Panc1 (cell line): ENCODE data around the gene NME8. TPM values are rescaled to one million over a fixed set of nuclear protein-coding genes. Genes with fewer than 3 reads are reported as not detected.

ENCODE experiments used
- ATAC-seq: fragments of 200-7000 bp; cut with Tn5 transposase; 2 replicates; pipeline ENCODE4 v1.9.1; 2020; ENCODE audit warnings: mild to moderate bottlenecking, moderate library complexity
- BruUV-seq: library from RNA; stranded (reverse); fragments of 400-500 nt; replicated peaks from 2 replicates; lab custom pipeline; 2021; lab: Mats Ljungman, UMichigan
- CTCF ChIA-PET: fragments of 300-600 bp; sonication (Branson Sonifier 250); formaldehyde crosslinking; loops from one replicate; lab custom pipeline; 2022; ENCODE audit warnings: antibody characterized with exemption; lab: Charles Lee
- POLR2A ChIA-PET: fragments of 300-600 bp; sonication (Branson Sonifier 250); formaldehyde crosslinking; loops from one replicate; lab custom pipeline; 2022; ENCODE audit warnings: antibody characterized with exemption; lab: Charles Lee
- DNase-seq: peaks from one replicate; pipeline ENCODE4 v3.0.0-alpha.2; 2010; ENCODE audit warnings: low read depth, low spot score
- H3K27ac ChIP-seq: 2 replicates; pipeline ENCODE4 v1.5.1; 2011; ENCODE audit warnings: mild to moderate bottlenecking, low read length, inconsistent platforms
- H3K27me3 ChIP-seq: fragments of 200-500 bp; sonication (Bioruptor generic); 2 replicates; pipeline ENCODE4 v1.6.0; 2014; ENCODE audit warnings: low read length, inconsistent platforms; ENCODE audit not compliant: control insufficient read depth, insufficient read depth
- H3K36me3 ChIP-seq: fragments of 200-500 bp; sonication (Bioruptor generic); 2 replicates; pipeline ENCODE4 v1.5.1; 2014; ENCODE audit warnings: inconsistent platforms, mild to moderate bottlenecking, low read length, moderate library complexity; ENCODE audit not compliant: control insufficient read depth, insufficient read depth
- H3K4me1 ChIP-seq: 2 replicates; pipeline ENCODE4 v1.5.1; 2011; ENCODE audit warnings: inconsistent platforms, mild to moderate bottlenecking, low read length, moderate library complexity; ENCODE audit not compliant: control insufficient read depth, insufficient read depth
- H3K4me3 ChIP-seq, 2 experiments: 2 replicates each; pipeline ENCODE4 v1.5.1; 2011 to 2012; ENCODE audit warnings: low read depth in 2 of 2, low read length in 2 of 2, mild to moderate bottlenecking in 2 of 2, inconsistent platforms in 1 of 2, moderate library complexity in 1 of 2
- H3K9me3 ChIP-seq: fragments of 200-500 bp; sonication (Bioruptor generic); 2 replicates; pipeline ENCODE4 v1.5.1; 2014; ENCODE audit warnings: low read depth, mild to moderate bottlenecking, inconsistent platforms, low read length, moderate library complexity; ENCODE audit not compliant: control insufficient read depth, insufficient read depth
- TCF7L2 ChIP-seq: IDR thresholded peaks from 2 replicates; pipeline ENCODE4 v1.6.1; 2011; ENCODE audit warnings: mild to moderate bottlenecking, low read depth, low read length, inconsistent platforms
- in situ Hi-C: cut with HindIII; loops from 2 replicates; pipeline ENCODE4 v1.10.0; 2016; ENCODE audit warnings: low sequenced_read_pairs, low pct_unique_long_range_greater_than_20kb
- intact Hi-C: fragments of 100-400 bp; cut with micrococcal nuclease; formaldehyde crosslinking; loops from one replicate; pipeline ENCODE4 v1.10.0; 2022; ENCODE audit not compliant: unreplicated experiment
- total RNA-seq: library from RNA; stranded (reverse); gene quantifications from one replicate; pipeline ENCODE4 v1.2.1, GENCODE V29; 2021; ENCODE audit not compliant: unreplicated experiment
- TF ChIP-seq, protein P1 (sequence below), 2 experiments: IDR thresholded peaks; 2 replicates each; pipeline ENCODE4 v1.6.1; 2011 to 2012; ENCODE audit warnings: low read depth in 2 of 2, control low read depth in 1 of 2, low read length in 1 of 2, mild to moderate bottlenecking in 1 of 2, moderate library complexity in 1 of 2; ENCODE audit not compliant: insufficient read depth in 1 of 2
- TF ChIP-seq, protein P2 (sequence below): fragments of 450-650 bp; IDR thresholded peaks from 2 replicates; pipeline ENCODE4 v1.5.1; 2017; ENCODE audit warnings: mild to moderate bottlenecking

The NME8 gene
- total RNA-seq, 1 experiment from 2014 or later = not detected

DNA sequence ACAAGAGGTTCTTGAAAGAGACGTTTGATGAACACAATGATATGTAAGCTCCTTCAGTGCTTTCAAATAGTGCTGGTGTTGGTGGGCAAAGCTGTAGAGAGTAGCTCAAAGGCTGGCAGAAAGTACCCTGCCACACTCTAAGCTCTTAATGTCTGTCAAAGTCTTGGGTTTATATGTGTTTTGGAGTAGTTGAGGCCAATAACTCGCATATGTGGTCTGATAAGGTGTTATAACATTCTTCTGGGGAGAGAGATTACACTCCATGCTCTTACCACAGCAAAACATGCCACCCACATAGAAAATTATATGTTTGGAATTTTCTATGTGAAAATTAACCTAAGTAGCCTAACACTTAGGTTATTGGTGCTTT is 30.8 kb upstream of the NME8 start:
- no peak overlapping the region for H3K27ac ChIP-seq
- H3K27me3 ChIP-seq = no peaks in the 10 kb centered on the region
- intact Hi-C loops = no loop called here
- H3K4me1 ChIP-seq = no peaks in the 10 kb centered on the region
- TF ChIP-seq, protein P1, sequence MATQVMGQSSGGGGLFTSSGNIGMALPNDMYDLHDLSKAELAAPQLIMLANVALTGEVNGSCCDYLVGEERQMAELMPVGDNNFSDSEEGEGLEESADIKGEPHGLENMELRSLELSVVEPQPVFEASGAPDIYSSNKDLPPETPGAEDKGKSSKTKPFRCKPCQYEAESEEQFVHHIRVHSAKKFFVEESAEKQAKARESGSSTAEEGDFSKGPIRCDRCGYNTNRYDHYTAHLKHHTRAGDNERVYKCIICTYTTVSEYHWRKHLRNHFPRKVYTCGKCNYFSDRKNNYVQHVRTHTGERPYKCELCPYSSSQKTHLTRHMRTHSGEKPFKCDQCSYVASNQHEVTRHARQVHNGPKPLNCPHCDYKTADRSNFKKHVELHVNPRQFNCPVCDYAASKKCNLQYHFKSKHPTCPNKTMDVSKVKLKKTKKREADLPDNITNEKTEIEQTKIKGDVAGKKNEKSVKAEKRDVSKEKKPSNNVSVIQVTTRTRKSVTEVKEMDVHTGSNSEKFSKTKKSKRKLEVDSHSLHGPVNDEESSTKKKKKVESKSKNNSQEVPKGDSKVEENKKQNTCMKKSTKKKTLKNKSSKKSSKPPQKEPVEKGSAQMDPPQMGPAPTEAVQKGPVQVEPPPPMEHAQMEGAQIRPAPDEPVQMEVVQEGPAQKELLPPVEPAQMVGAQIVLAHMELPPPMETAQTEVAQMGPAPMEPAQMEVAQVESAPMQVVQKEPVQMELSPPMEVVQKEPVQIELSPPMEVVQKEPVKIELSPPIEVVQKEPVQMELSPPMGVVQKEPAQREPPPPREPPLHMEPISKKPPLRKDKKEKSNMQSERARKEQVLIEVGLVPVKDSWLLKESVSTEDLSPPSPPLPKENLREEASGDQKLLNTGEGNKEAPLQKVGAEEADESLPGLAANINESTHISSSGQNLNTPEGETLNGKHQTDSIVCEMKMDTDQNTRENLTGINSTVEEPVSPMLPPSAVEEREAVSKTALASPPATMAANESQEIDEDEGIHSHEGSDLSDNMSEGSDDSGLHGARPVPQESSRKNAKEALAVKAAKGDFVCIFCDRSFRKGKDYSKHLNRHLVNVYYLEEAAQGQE (IDR thresholded peaks at IDR 0.05; ENCODE audit: insufficient read depth in 1 of 2, low read depth in 2 of 2, low read length in 1 of 2) = no peak
- no peak overlapping the region for H3K4me3 ChIP-seq
- BruUV-seq = no TSS peak
- peaks cover 7% of the 10 kb centered on the region; the same call in 1 of the 2 replicates for H3K9me3 ChIP-seq
- in situ Hi-C loops = no loop called here
- ChIA-PET CTCF (no interaction called here), POLR2A (no interaction called here)
- DNase-seq (no peak), ATAC-seq (no peak)
- no peaks in the 10 kb centered on the region for H3K36me3 ChIP-seq

DNA sequence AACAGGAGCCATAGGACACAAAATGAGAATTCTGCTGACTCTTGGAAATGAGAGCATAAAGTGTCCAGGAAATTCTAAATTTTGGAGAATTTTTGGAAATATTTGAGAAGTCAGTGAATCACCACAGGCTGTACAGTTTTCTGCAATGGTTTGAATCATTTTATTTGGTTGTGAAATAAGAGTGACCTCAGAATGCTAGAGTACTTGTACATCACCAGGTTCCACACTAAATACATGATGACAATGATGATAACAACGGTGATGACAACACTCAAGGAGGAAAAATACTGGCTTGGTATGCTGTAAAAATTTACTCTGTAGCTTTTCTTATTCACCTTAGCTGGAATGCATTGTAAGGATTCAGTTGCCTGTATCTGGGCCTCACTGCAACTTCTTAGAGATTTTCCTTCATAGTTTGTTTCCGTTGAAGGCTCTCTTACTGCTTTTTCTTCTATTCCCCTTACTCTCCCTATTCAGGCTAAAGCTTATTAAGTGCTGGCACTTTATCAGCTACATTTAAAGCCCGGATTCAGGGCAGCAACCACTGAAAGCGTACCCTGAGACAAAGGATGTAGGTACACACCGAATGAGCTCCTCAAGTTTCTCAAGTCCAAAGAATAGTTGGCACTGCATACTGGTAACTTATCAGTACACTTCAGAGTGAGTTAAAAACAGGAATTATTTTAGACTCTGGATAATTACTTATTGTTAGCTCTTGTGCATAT is 30.2 kb upstream of the NME8 start:
- no peak for ATAC-seq
- in situ Hi-C loops = no loop called here
- Histone ChIP-seq H3K36me3 (no peaks in the 10 kb centered on the region), H3K27me3 (no peaks in the 10 kb centered on the region), H3K9me3 (peaks cover 7% of the 10 kb centered on the region; the same call in 1 of the 2 replicates), H3K4me3 (no peak overlapping the region), H3K4me1 (no peaks in the 10 kb centered on the region), H3K27ac (no peak overlapping the region)
- DNase-seq = no peak
- POLR2A ChIA-PET = no interaction called here
- TF ChIP-seq TCF7L2 = no peak
- TF ChIP-seq, protein P2, sequence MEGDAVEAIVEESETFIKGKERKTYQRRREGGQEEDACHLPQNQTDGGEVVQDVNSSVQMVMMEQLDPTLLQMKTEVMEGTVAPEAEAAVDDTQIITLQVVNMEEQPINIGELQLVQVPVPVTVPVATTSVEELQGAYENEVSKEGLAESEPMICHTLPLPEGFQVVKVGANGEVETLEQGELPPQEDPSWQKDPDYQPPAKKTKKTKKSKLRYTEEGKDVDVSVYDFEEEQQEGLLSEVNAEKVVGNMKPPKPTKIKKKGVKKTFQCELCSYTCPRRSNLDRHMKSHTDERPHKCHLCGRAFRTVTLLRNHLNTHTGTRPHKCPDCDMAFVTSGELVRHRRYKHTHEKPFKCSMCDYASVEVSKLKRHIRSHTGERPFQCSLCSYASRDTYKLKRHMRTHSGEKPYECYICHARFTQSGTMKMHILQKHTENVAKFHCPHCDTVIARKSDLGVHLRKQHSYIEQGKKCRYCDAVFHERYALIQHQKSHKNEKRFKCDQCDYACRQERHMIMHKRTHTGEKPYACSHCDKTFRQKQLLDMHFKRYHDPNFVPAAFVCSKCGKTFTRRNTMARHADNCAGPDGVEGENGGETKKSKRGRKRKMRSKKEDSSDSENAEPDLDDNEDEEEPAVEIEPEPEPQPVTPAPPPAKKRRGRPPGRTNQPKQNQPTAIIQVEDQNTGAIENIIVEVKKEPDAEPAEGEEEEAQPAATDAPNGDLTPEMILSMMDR = no peak
- TF ChIP-seq, protein P1 (IDR thresholded peaks at IDR 0.05; ENCODE audit: insufficient read depth in 1 of 2, low read depth in 2 of 2, low read length in 1 of 2) = no peak
- BruUV-seq = no TSS peak
- intact Hi-C loops = no loop called here
- CTCF ChIA-PET = no interaction called here
